HS-5 (cell line): Measurements from ENCODE around the gene NCAPD2.

ENCODE experiments used
- DNase-seq: peaks from one replicate; pipeline ENCODE4 v3.0.0-alpha.2; 2012; ENCODE audit warnings: low read depth

NCAPD2 gene

GRCh38 chr12:6574576-6575295 lies 80.8 kb downstream of the NCAPD2 start:
- DNase-seq, result no peak

- no peak for DNase-seq
Observed at GRCh38 chr12:6575648-6576047, 81.7 kb downstream of the NCAPD2 start.
